Stimulated activated naive CD8-positive, alpha-beta T cell treated with anti-CD3 and anti-CD28 coated beads, Interleukin-15, Interleukin-2, amounts not matched to agents 100 U/mL and 50 U/mL, for 24 hours (primary cell): ENCODE measurements around the gene ZNF292.
"Not testable (repeated sequence)": the region's sequence is repeated elsewhere in the genome, so short reads cannot be mapped to it uniquely, and the experiment has no call there.

Experiments used
- ATAC-seq: fragments of 150-1000 bp; cut with Tn5 transposase; one replicate; pipeline ENCODE4 v1.10.0; 2021
- DNase-seq: peaks from one replicate; pipeline ENCODE4 v3.0.0; 2021

The ZNF292 gene

DNA sequence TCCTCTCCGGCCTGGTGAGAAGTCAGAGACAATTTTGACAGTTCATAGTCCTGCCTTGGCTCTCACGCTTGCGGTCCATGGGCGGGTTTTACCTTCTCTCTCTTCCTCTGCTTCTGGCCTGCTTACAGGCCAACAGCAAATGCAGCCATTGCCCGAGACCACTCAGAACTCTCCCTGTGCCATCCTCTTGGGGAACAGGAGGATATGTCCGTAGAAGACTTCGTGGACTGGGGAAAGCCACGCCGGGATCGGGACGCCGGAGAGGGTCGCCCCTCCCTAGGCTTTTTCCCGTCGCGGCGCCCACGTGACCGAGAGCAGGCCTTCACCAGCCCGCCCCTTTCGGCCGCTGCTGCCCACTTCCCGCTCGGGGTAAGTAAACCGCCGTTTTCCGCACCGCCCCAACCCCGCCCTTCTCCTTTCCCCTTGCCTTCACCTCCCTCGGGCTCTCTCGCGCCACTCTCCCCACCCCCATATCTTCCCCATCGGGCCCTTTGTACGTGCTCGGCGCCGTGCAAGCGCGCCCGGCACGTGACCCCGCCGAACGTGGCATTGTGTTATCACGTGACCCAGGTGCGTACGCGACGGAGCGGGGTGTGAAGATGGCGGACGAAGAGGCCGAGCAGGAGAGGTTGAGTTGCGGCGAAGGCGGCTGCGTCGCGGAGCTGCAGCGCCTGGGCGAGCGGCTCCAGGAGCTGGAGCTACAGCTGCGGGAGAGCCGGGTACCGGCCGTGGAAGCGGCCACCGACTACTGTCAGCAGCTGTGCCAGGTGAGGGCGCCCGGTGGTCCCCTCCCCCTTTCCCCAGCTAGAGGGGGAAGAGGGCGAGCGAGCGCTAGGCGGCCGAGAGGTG, at the start of gene ZNF292:
TSS of gene ZNF292 (plus strand) at position 573 of the 849 bp plus-strand sequence. CDS start at position 600, 27 bp downstream.
- ATAC-seq (peak; percentile 85), DNase-seq (peak; percentile 98)

DNA sequence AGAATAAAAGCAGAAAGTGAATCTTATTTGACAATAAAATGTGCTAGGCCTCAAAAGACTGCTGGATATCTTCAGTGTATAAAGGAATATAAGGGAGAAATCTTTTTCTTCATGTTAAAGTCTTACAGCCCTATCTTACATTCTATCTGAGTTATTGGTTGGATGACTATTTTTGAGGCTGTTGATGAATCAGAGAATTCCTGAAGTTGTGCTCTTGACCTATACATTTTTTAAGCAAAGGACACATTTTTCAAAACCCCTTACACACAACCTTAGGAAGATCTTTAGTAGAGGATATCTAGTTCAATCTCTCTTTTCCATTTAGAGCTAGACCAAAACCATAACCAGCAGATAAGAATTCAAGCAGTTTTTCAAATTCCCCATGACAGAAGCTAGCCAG, 49.5 kb upstream of the ZNF292 start:
- no peak for DNase-seq
- ATAC-seq: no peak

DNA sequence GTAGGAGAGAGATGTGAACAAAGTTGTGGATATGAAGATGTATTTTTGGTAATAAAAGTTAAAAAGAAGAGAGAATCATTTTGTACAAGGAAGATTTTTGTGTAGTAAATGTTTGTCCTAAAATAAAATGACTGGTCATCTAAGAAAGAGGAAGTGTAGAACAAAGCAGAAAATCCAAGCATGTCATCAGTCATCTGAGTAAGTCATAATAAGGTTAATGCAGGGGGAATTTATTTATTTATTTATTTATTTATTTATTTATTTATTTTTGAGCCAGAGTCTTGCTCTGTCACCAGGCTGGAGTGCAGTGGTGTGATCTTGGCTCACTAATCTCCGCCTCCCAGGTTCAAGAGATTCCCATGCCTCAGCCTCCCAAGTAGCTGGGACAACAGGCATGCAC, 44.7 kb upstream of the ZNF292 start:
- no peak for ATAC-seq
- DNase-seq: no peak

DNA sequence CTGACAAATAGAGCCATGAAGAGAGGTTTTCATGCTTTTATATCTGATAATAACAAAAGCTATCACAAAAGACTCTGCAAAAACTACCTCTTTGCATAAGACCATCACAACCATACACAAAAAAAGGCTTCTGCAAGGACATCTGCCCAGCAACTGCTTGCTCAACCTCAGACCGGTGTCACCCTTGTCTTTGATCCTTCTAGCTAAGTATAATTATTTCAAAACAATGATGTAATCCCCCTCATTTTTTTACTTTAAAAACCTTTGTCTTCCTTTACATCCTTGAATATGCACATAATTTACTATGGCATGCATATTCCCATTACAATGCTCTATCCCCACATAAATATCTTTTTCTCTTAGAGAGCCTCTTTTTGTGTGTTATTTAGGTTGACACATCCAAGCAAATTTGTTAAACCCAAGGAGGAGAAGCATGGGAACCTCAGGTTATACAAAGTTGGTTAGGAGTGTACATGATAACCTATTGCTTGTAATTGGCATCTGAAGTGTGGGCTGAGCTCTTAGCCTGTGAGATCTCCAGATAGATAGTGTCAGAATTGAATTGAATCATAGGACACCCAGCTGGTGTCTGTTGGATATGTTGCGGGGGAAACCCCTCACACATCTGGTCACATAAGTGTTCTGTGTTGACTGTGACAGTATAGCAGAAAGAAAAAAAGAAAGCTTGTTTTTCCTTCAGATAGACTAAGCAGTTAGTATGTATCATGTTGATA, 39.8 kb upstream of the ZNF292 start:
- ATAC-seq (peak; percentile 92), DNase-seq (no peak)

DNA sequence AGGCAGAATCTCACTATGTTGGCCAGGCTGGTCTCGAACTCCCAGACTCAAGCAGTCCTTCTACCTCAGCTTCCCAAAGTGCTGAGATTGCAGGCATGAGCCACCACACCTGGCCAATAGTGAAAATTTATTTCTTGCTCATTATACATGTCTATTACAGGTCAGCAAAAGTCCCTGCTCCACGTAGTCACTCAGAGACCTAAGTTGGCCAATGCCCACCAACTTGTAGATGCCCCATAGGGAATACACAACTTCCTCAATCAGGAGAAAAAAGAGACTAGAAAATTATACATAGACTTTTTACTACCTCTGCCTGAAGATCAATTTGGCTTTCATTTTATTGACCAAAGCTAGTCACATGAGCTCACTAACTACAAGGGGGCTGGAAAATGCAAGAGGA, 38.4 kb upstream of the ZNF292 start:
- DNase-seq (no peak), ATAC-seq (no peak)

DNA sequence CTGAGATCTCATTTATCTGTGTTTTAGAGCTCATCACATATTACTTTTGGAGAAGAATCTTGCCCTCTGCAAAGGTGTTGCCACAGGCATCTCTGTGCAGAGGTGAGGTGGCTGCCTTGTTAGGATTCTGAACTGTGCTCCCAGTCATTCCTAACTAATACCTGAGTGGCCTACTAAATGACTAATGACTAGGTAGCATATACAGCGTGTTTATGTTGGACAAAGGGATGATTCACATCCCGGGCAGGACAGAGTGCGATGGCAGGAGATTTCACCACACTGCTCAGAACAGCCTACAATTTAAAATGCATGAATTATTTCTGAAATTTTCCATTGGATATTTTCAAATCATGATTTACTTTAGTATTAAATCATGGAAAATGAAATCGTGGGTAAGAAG, 37.3 kb upstream of the ZNF292 start:
- ATAC-seq (no peak), DNase-seq (no peak)

DNA sequence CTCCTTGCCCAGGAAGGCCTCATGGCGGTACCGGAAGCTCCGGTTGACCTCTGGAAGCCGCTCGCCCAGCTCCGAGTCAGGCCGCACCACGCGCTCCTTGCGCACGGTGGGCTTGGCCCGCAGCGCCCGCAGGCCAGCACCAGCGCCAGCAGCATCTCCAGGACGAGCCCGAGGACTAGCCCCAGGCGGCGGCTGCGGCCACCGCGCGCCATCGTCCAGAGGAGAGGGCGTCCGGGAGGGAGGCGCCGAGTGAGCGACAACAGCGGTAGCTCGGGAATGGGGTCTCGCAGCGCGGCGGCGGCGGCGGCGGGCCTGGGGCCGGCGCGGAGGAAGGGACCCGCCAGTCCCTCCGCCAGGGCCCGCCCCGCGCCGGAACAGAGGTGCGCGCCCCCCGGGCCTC, 32.9 kb upstream of the ZNF292 start:
- ATAC-seq (no peak), DNase-seq (no peak)

DNA sequence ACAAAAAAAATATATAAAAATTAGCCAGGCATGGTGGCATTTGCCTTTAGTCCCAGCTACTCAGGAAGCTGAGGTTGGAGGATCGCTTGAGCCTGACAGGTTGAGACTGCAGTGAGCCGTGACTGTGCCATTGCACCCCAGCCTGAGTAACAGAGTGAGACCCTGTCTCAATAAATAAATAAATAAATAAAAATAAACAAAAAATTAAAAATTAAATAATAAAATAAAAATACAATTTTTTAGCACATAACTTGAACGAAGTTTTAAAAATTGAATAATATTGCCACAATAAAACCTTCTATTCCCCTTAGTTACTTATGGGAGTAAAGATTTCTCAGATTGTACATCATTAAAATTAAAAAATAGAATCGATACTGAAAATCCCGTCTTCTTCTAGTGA, 31.3 kb upstream of the ZNF292 start:
- DNase-seq: no peak
- no peak for ATAC-seq

DNA sequence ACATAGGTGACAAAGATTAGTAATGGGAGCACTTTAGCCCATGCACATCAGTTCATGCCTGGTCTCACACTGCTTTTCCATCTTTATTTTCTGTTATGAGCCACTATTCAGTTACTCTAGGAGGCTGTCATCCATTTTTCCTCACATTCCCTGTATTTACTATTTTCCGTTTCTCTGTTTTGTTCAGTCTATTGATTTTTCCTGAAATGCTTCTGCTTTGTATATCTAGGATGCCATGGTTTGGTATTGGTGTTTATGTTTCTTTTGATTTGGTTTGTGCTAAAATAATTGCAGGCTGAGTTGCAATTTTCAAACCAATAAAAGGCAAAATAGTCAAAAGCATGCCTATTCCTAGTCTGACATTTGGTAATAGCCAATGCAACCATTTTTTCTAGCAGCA, 28.9 kb upstream of the ZNF292 start:
- DNase-seq (no peak), ATAC-seq (no peak)

DNA sequence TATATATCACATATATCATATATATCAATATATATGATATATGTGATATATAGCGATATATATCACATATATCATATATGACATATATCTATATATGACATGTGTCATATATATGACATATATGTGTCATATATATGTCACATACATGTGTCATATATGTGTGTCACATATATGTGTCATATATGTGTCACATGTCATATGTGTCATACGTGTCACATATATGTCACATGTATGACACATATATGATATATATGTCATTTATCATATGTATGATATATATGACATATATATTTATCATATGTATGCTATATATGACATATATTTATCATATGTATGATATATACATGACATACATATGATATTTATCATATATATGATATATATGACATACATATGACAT, 27.6 kb upstream of the ZNF292 start:
- DNase-seq: no peak

DNA sequence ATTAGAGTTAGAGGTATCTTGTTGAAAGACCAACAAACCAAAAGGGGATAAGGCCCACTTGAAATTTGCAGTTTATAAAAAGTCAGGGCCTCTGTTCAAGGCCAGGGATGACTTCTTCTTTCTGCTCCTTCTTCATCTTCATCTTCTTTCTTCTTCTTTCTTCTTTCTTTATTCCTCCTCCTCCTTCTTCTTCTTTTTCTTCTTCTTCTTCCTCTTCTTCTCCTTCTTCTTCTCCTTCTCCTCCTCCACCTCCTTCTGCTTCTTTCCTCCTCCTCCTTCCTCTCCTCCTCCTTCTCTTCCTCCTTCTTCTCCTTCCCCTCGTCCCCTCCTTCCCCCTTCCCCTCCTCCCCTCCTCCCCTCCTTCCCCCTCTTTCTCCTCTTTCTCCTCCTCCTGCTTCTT, 18.4 kb upstream of the ZNF292 start:
- no peak for DNase-seq
- ATAC-seq: no peak

More for the DNA sequence above, 27.6 kb upstream of the ZNF292 start:
- ATAC-seq: no peak

DNA sequence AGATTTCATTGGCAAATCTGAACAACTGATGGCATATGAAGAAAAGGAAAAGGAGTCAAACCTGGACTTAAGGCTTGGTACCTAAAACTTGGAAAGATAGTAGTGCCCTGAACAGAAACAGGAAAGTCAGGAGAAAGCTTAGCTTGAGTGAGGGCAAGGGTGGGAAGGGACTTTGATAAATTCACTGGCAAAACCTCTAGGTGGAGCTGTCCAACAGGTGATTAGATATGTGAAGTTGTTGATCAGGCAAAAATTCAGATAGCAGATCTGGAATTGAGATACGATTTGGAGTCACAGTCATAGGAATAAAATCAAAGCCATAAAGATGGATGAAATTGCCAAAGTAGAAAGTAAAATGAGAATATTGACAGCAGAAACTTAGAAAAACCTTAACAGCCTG, 16.1 kb upstream of the ZNF292 start:
- DNase-seq (peak; percentile 32), ATAC-seq (peak; percentile 65)

DNA sequence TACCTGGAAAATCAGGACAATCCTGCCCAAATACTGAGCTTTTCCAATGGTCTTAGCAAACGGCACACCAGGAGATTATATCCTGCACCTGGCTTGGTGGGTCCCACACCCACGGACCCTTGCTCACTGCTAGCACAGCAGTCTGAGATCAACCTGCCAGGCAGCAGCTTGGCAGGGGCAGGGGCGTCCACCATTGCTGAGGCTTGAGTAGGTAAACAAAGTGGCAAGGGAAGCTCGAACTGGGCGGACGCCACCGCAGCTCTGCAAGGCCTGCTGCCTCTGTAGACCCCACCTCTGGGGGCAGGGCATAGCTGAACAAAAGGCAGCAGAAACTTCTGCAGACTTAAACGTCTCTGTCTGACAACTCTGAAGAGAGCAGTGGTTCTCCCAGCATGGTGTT, 15.4 kb upstream of the ZNF292 start:
- not testable (repeated sequence) for ATAC-seq, DNase-seq

DNA sequence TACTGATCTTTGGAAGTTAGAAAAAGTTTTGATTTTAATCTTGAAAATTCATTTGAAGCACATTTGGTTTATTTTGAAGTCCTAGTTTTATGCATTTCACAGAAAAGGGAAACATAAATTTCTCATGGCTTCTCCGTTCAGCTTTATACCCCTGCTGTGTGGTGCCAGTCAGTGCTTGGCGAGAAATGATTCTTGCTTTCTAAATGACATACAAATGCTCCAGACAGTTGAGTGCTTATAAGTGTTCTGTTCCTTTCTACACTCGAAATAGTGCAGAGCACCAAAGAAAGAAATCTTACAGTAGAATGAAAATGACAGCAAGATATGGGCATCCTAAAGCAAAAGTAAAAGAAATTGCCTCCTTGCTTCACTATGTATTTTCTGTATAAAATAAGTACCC, 9.0 kb upstream of the ZNF292 start:
- no peak for ATAC-seq
- DNase-seq: no peak

DNA sequence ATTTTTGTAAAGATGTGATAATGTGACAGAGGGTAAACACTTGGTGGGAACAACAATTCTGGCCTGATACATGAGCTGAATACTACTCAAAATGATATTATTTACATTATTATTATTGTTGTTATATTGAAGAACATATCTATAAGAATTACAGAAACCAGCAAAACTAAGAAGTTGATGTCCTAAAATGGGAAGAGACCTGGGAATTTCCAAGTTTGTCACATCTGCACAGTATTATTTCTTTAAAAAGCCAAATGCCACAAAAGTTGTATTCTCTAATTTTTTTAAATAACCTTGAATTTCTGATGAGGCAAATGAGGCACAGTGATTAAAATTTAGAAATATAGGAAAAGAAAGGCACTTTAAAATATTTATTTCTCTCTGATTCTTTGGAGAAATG, 5.0 kb upstream of the ZNF292 start:
- ATAC-seq: no peak
- no peak for DNase-seq

DNA sequence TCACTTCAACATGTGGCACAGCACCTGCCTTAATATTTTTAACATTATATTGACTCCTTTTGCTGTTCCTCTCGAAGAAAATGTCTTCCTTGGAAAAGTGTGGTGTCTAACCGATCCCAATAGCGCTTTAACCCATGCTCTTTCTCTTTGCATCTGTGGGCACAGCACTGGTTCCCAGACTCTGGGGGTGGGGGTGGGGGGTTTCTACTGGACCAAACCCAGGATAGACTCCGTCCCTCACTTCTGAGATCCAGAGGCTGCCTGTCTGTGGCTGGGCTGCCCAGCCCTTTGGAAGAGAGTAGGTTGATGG, 3.9 kb upstream of the ZNF292 start:
- ATAC-seq: no peak
- DNase-seq: no peak

DNA sequence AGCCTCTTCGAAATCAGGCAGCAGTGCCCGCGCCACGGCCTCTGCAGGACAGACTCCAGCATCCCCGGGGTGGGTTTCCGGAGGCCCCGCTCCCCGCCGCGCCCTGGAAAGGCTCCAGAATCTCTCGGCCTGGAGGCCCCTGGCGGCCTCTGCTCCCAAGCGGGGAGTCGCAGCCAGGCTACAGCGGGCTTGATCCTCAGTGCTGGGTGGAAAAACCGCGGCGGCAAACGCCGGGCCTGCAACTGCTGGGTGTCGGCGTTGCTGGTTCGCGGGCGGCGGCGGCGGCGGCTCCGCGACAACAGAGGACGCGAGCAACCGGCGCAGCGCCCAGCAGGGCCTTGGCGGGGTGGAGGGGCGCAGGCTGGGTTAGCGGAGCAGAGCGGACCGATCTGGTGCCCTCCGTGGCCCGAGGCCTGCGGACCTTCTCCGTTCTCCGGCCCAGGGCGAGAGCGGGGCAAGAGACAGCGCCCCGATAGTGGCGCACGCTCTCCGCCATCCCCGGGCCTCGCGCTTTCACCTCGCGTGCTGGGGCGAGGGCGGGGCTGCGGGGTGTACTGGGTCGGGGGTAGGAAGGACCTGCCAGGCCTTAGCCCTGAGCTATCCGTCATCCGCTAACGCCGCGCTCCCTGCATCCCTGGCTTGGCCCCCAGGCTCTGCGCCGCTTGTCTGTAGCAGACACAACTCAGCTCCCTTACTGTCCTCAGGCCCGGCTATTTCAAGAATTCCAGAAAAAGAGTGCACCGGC, 3.4 kb upstream of the ZNF292 start:
- ATAC-seq (peak; percentile 54), DNase-seq (peak; percentile 81)

DNA sequence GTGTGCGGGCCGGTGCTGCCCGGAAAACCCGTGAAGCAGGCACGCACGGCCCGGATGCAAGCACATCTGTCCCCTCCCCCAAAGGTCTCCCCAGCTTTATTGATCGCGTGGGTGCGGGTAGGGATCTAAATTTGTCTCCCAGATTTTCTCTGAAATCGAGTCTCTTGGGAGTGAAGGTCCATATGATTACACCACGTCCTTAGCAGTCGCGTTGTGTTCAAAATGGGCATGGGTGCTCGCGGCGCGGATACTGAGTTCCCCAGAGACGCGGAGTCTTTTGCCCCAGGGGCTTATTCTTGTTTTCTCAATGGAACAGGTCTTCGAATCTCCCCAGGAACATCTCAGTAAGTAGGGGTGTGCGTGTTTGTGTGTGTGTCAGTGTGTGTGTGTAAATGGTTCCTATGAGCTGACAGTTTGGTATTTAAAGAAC, 2.8 kb upstream of the ZNF292 start:
- no peak for ATAC-seq
- DNase-seq: no peak

DNA sequence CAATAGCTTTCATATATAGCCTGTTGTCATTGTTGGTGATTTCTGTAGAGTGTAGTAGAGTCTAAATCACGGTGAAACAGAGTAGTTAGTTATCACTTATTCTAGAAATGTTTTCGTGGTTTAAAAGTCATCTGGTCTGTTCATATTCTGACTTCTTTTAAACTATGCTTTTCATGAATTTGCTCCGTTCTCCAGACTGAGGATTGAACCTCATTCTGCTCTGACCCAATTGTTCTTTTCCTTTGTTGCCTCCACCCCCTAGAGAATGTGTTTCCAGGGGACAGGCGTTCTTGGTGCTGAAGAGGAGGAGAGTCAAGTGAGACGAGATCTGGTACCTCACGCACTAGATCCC, 748 bp upstream of the ZNF292 start:
- ATAC-seq: no peak
- DNase-seq: no peak

DNA sequence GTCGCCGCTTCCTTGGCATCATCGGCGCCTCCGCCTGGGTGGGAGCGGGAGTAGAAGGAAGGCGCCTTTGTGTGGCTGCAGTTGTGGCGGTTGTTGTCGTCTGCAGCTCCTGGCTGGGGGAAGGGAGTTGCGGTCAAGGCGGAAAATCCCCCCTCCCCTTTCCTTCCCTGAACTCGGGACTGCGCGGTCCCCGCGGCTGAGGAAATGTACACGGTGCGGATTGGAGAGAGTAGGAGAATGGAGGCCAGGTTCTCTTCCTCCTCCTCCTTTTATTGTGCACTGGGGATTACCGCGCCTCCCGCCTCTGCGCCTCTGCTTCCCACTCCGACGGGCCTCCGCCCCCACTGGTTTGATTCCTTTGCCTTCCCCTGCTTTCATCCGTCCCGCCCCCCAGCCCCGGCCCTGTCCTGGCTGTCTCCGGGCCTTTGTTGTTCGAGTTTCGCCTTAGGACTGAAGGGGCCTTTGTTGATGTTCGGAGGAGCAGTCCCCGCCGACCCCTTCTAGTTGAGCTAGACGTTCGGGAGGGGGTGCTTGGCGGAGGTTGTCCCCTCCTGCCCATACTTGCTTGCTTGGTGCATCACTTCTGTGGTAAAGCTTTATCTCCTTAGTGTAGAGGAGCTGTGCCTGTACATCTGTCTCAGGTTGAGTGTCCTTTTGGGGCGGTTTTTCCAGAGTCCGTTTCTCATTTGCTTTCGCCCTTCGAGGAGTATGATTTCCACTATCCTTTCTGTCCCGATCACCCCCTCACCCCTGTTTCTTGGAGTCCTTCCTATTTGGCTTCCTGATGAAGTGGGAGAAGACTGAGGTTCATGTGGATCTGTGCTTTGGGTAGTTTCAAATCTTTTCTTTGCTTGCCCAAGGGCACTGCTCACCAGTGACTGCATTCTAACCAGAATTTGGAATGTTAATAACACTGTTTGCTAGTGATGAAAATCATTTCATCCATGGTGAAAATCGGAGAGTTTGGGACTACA, 764 bp downstream of the ZNF292 start:
- ATAC-seq: peak; percentile 5
- peak; percentile 60 for DNase-seq

DNA sequence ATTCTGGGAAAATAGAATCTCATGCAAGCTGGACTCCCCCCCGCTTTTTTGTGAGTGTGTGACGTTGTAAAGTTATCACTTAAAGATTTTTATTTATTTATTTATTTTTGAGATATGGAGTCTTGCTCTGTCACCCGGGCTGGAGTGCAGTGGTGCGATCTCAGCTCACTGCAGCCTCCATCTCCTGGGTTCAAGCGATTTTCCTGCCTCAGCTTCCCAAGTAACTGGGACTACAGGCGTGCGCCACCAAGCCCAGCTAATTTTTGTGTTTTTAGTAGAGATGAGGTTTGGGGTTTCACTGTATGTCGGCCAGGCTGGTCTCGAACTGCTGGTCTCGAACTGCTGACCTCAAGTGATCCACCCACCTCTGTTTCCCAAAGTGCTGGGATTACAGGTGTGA, 2.2 kb downstream of the ZNF292 start:
- ATAC-seq: not testable (repeated sequence)

DNA sequence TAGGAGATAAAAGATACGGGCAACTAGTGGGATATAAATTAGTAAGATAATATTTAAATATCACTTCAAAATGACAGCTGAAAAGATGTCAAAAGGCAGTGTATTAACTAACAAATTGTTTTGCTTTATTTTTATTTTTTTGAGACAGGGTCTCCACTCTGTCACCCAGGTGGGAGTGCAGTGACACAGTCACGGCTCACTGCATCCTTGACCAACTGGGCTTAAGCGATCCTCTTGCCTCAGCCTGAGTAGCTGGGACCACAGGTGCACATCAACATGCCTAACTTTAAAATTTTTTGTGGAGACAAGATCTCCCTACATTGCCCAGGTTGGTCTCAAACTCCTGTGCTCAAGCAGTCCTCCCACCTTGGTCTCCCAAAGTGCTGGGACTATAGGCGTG, 5.9 kb downstream of the ZNF292 start:
- DNase-seq (no peak), ATAC-seq (no peak)

More for the DNA sequence above, 2.2 kb downstream of the ZNF292 start:
- DNase-seq: not testable (repeated sequence)
